K562 (cell line): Measurements from ENCODE around the gene EFCAB8. TPM values are rescaled to one million over a fixed set of nuclear protein-coding genes. Genes with fewer than 3 reads are reported as not detected.

Experiments
- CHD2 ChIP-seq: IDR thresholded peaks from 2 replicates; pipeline ENCODE4 v1.6.1; 2011; ENCODE audit warnings: low read depth, low read length
- DDX20 ChIP-seq: fragments of 450-650 bp; IDR thresholded peaks from 2 replicates; pipeline ENCODE4 v1.6.1; 2016; ENCODE audit warnings: missing genetic modification characterization, low read depth, mild to moderate bottlenecking, missing compliant biosample characterization, moderate library complexity
- HOXB6 ChIP-seq: fragments of 250-450 bp; sonication (Bioruptor Pico); IDR thresholded peaks from 2 replicates; pipeline ENCODE4 v1.5.1; 2022; ENCODE audit warnings: mild to moderate bottlenecking, borderline replicate concordance
- JUNB ChIP-seq: fragments of 450-650 bp; formaldehyde crosslinking; conservative IDR thresholded peaks from 2 replicates; pipeline ENCODE4 v1.4.0; 2020; ENCODE audit warnings: mild to moderate bottlenecking
- LEF1 ChIP-seq: fragments of 450-650 bp; IDR thresholded peaks from 2 replicates; pipeline ENCODE4 v1.6.1; 2016; ENCODE audit warnings: mild to moderate bottlenecking
- NFE2 ChIP-seq: IDR thresholded peaks from 2 replicates; pipeline ENCODE4 v1.6.1; 2014; ENCODE audit warnings: antibody characterized with exemption, low read depth
- PHF8 ChIP-seq: fragments of 200-600 bp; sonication (generic); IDR thresholded peaks from 2 replicates; pipeline ENCODE4 v1.6.1; 2012; ENCODE audit warnings: mixed run types, mild to moderate bottlenecking, inconsistent platforms, low read length, moderate library complexity, borderline replicate concordance
- PTRF ChIP-seq: fragments of 450-650 bp; IDR thresholded peaks from 2 replicates; pipeline ENCODE4 v1.6.1; 2016; ENCODE audit warnings: mild to moderate bottlenecking, missing genetic modification characterization, missing compliant biosample characterization
- PURB ChIP-seq: sonication (generic); formaldehyde crosslinking; IDR thresholded peaks from 2 replicates; pipeline ENCODE4 v1.9.0; 2021; ENCODE audit warnings: low read depth, mild to moderate bottlenecking, missing genetic modification reagents
- SRSF9 ChIP-seq: fragments of 200-400 bp; formaldehyde crosslinking; IDR thresholded peaks from 2 replicates; pipeline ENCODE4 v1.6.1; 2017; ENCODE audit warnings: low read depth, low read length, borderline replicate concordance
- ZNF316 ChIP-seq: fragments of 450-650 bp; IDR thresholded peaks from 2 replicates; pipeline ENCODE4 v1.6.1; 2016
- polyA plus RNA-seq, 8 experiments: library from polyadenylated mRNA; depleted of rRNA in 4 of 8; stranded (reverse) in 5 of 8; unstranded in 3 of 8; fragments of >200 nt; fragmentation: Nextera tagmentation in 2 of 8; fragmentation: Illumina TruSeq in 1 of 8; extraction: Ambion mirVana in 2 of 8; extraction: Trizol in 1 of 8; gene quantifications; 2 replicates each; pipeline versions ENCODE4 v1.2.1 to v1.2.3, GENCODE V29; 2011 to 2014; ENCODE audit warnings: inconsistent platforms in 1 of 8, missing spikeins in 1 of 8
- total RNA-seq, 7 experiments: library from RNA; depleted of rRNA in 6 of 7; stranded (reverse); fragments of >200 nt in 6 of 7; fragmentation: Illumina TruSeq in 2 of 7; extraction: Trizol in 2 of 7; gene quantifications; 2 replicates each; pipeline versions ENCODE4 v1.2.1 to v1.2.3, GENCODE V29; 2011 to 2021; ENCODE audit warnings: low replicate concordance in 1 of 7
- TF ChIP-seq, protein P1 (sequence below), 2 experiments: fragments of 450-650 bp; IDR thresholded peaks; 2 replicates each; pipeline ENCODE4 v1.6.1; 2018; ENCODE audit warnings: mild to moderate bottlenecking in 2 of 2, low read depth in 1 of 2; ENCODE audit not compliant: partially characterized antibody in 2 of 2
- TF ChIP-seq, protein P2 (sequence below): fragments of 450-650 bp; formaldehyde crosslinking; IDR thresholded peaks from 2 replicates; pipeline ENCODE4 v1.4.0; 2022; ENCODE audit warnings: mild to moderate bottlenecking, moderate library complexity
- TF ChIP-seq, protein P3 (sequence below): fragments of 250-450 bp; sonication (Bioruptor Pico); IDR thresholded peaks from 2 replicates; pipeline ENCODE4 v1.8.0; 2022; ENCODE audit warnings: moderate library complexity, mild to moderate bottlenecking, inconsistent platforms
- TF ChIP-seq, protein P4 (sequence below): sonication (generic); formaldehyde crosslinking; IDR thresholded peaks from 2 replicates; pipeline ENCODE4 v1.8.0; 2023; ENCODE audit warnings: mild to moderate bottlenecking, missing genetic modification reagents
- TF ChIP-seq, protein P5 (sequence below): sonication (generic); formaldehyde crosslinking; IDR thresholded peaks from 2 replicates; pipeline ENCODE4 v1.8.1; 2023; ENCODE audit warnings: mild to moderate bottlenecking, missing genetic modification reagents

The EFCAB8 gene
- total and polyA plus RNA-seq, 9 of the 15 experiments (the other 6 are each of a cell fraction or from before 2014, with no cell fraction given), result 0.03 to 0.18 (median 0.11) TPM; not detected in 6

DNA sequence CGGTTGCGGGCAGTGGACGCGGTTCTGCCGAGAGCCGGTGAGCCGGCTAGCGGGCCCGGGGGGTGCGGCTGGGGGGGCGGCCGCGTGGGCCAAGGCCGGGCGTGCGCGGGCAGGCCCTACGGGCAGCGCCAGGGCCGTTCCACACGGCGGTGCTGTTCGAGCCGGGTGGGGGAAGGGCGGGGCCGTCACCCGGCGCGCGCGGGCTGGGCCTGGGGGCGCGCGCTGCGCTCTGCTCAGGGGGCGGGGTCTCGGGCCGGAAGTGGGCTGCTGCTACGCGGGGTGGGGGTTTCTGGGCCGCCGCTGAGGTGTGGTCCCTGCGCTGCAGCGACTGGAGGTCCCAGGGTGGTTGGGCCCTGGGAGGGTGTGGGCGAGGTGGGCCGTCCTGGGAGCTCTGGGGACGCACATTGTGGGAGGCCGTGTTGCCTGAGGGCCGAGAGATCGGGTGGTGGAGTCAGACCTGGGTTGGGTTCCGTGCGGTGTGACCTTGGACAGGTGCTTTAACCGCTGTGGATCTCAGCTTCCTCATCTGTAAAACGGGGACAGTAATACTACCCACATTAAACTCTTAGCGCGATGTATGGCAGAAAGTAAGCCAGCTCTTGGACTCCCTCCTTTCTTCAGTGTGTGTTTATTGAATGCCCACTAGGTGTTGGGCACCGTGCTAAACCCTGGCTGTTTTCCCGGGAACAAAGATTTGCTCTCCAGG is 38.6 kb upstream of the EFCAB8 start (continued):
- TF ChIP-seq, protein P1, sequence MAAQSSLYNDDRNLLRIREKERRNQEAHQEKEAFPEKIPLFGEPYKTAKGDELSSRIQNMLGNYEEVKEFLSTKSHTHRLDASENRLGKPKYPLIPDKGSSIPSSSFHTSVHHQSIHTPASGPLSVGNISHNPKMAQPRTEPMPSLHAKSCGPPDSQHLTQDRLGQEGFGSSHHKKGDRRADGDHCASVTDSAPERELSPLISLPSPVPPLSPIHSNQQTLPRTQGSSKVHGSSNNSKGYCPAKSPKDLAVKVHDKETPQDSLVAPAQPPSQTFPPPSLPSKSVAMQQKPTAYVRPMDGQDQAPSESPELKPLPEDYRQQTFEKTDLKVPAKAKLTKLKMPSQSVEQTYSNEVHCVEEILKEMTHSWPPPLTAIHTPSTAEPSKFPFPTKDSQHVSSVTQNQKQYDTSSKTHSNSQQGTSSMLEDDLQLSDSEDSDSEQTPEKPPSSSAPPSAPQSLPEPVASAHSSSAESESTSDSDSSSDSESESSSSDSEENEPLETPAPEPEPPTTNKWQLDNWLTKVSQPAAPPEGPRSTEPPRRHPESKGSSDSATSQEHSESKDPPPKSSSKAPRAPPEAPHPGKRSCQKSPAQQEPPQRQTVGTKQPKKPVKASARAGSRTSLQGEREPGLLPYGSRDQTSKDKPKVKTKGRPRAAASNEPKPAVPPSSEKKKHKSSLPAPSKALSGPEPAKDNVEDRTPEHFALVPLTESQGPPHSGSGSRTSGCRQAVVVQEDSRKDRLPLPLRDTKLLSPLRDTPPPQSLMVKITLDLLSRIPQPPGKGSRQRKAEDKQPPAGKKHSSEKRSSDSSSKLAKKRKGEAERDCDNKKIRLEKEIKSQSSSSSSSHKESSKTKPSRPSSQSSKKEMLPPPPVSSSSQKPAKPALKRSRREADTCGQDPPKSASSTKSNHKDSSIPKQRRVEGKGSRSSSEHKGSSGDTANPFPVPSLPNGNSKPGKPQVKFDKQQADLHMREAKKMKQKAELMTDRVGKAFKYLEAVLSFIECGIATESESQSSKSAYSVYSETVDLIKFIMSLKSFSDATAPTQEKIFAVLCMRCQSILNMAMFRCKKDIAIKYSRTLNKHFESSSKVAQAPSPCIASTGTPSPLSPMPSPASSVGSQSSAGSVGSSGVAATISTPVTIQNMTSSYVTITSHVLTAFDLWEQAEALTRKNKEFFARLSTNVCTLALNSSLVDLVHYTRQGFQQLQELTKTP (IDR thresholded peaks at IDR 0.05; ENCODE audit: low read depth in 1 of 2, partially characterized antibody in 2 of 2), result no peak
- TF ChIP-seq, protein P2, sequence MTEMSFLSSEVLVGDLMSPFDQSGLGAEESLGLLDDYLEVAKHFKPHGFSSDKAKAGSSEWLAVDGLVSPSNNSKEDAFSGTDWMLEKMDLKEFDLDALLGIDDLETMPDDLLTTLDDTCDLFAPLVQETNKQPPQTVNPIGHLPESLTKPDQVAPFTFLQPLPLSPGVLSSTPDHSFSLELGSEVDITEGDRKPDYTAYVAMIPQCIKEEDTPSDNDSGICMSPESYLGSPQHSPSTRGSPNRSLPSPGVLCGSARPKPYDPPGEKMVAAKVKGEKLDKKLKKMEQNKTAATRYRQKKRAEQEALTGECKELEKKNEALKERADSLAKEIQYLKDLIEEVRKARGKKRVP (CRISPR knock-in tag), result no peak
- TF ChIP-seq, protein P3, sequence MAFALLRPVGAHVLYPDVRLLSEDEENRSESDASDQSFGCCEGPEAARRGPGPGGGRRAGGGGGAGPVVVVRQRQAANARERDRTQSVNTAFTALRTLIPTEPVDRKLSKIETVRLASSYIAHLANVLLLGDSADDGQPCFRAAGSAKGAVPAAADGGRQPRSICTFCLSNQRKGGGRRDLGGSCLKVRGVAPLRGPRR (CRISPR knock-in tag), result no peak
- peak; percentile 71; the same call in 1 of the 2 replicates for TF ChIP-seq PHF8
- TF ChIP-seq LEF1, result no peak
- TF ChIP-seq ZNF316, result no peak
- TF ChIP-seq DDX20 (tag), result no peak
- TF ChIP-seq NFE2, result no peak
- TF ChIP-seq SRSF9, result no peak
- TF ChIP-seq, protein P4, sequence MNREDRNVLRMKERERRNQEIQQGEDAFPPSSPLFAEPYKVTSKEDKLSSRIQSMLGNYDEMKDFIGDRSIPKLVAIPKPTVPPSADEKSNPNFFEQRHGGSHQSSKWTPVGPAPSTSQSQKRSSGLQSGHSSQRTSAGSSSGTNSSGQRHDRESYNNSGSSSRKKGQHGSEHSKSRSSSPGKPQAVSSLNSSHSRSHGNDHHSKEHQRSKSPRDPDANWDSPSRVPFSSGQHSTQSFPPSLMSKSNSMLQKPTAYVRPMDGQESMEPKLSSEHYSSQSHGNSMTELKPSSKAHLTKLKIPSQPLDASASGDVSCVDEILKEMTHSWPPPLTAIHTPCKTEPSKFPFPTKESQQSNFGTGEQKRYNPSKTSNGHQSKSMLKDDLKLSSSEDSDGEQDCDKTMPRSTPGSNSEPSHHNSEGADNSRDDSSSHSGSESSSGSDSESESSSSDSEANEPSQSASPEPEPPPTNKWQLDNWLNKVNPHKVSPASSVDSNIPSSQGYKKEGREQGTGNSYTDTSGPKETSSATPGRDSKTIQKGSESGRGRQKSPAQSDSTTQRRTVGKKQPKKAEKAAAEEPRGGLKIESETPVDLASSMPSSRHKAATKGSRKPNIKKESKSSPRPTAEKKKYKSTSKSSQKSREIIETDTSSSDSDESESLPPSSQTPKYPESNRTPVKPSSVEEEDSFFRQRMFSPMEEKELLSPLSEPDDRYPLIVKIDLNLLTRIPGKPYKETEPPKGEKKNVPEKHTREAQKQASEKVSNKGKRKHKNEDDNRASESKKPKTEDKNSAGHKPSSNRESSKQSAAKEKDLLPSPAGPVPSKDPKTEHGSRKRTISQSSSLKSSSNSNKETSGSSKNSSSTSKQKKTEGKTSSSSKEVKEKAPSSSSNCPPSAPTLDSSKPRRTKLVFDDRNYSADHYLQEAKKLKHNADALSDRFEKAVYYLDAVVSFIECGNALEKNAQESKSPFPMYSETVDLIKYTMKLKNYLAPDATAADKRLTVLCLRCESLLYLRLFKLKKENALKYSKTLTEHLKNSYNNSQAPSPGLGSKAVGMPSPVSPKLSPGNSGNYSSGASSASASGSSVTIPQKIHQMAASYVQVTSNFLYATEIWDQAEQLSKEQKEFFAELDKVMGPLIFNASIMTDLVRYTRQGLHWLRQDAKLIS (CRISPR knock-in tag), result no peak
- TF ChIP-seq PTRF (tag), result no peak
- peak; percentile 30; the same call in 1 of the 2 replicates for TF ChIP-seq CHD2
- no peak for TF ChIP-seq JUNB (CRISPR knock-in tag)
- TF ChIP-seq PURB (CRISPR knock-in tag), result no peak
- TF ChIP-seq, protein P5, sequence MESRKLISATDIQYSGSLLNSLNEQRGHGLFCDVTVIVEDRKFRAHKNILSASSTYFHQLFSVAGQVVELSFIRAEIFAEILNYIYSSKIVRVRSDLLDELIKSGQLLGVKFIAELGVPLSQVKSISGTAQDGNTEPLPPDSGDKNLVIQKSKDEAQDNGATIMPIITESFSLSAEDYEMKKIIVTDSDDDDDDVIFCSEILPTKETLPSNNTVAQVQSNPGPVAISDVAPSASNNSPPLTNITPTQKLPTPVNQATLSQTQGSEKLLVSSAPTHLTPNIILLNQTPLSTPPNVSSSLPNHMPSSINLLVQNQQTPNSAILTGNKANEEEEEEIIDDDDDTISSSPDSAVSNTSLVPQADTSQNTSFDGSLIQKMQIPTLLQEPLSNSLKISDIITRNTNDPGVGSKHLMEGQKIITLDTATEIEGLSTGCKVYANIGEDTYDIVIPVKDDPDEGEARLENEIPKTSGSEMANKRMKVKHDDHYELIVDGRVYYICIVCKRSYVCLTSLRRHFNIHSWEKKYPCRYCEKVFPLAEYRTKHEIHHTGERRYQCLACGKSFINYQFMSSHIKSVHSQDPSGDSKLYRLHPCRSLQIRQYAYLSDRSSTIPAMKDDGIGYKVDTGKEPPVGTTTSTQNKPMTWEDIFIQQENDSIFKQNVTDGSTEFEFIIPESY (CRISPR knock-in tag), result no peak
- TF ChIP-seq HOXB6 (CRISPR knock-in tag), result no peak
